HG03439 (cell line): ENCODE results near the gene ZC3H7B.
"Not testable (repeated sequence)": the region's sequence is repeated elsewhere in the genome, so short reads cannot be mapped to it uniquely, and the experiment has no call there.

Experiments
- ATAC-seq: cut with Tn5 transposase; IDR thresholded peaks from one replicate; pipeline ENCODE4 v1.9.1; 2021; ENCODE audit warnings: mild to moderate bottlenecking, moderate library complexity; ENCODE audit not compliant: unreplicated experiment

The ZC3H7B gene

GRCh38 chr22:41285820-41286638 lies 15.3 kb upstream of the ZC3H7B start, which contains the start of gene RANGAP1:
RANGAP1 (minus strand) TSS chr22:41286187; CDS start chr22:41281044, 5,143 bp downstream.
- peak; percentile 96 for ATAC-seq

- peak; percentile 7 for ATAC-seq
Measured at GRCh38 chr22:41286639-41287091, 14.7 kb upstream of the ZC3H7B start.

- ATAC-seq: no peak
Measured at GRCh38 chr22:41288245-41288946, 12.9 kb upstream of the ZC3H7B start.

- no peak for ATAC-seq
Measured at GRCh38 chr22:41289671-41290070, 11.7 kb upstream of the ZC3H7B start.

DNA sequence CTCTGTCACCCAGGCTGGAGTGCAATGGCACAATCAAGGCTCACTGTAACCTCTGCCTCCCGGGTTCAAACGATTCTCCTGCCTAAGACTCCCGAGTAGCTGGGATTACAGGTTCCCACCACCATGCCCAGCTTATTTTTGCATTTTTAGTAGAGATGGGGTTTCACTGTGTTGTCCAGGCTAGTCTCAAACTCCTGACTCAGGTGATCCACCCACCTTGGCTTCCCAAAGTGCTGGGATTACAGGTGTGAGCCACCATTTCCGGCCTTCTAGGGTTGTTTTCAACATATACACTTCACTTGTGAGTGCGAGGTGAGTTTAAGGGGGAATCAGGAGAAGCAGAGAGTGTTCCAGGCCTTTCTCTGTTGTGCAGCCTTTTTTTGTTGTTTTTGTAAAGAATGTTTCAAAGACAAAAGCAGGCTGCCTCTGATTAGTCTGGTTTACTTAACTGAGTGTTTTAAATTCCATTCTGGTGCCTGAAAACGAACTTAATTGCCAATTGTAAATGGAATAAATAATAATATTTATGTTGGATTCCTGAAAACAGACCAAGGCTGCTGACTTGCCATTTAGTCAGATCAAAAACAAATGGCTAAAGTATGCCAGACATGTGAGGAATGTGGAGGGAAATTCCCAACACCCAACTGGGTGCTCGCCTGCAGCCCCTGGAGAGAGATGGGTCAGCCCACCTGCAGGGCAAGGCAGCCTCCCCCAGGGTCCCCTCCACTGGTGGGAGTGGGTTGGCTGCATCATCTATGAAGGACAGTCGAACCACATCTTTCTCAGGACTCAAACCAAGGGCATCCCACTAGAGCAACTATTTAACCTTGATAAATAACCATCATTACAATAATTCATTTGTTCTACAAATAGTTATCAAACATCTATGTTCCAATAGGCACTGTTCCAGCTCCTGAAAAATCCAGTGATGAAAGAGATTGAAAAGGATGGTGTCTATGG lies 10.8 kb upstream of the ZC3H7B start:
- ATAC-seq: no peak

GRCh38 chr22:41294816-41295215 lies 6.5 kb upstream of the ZC3H7B start:
- ATAC-seq: not testable (repeated sequence)

GRCh38 chr22:41296826-41297667 lies 4.3 kb upstream of the ZC3H7B start:
- ATAC-seq: no peak

GRCh38 chr22:41300661-41301060 lies 664 bp upstream of the ZC3H7B start:
- no peak for ATAC-seq

DNA sequence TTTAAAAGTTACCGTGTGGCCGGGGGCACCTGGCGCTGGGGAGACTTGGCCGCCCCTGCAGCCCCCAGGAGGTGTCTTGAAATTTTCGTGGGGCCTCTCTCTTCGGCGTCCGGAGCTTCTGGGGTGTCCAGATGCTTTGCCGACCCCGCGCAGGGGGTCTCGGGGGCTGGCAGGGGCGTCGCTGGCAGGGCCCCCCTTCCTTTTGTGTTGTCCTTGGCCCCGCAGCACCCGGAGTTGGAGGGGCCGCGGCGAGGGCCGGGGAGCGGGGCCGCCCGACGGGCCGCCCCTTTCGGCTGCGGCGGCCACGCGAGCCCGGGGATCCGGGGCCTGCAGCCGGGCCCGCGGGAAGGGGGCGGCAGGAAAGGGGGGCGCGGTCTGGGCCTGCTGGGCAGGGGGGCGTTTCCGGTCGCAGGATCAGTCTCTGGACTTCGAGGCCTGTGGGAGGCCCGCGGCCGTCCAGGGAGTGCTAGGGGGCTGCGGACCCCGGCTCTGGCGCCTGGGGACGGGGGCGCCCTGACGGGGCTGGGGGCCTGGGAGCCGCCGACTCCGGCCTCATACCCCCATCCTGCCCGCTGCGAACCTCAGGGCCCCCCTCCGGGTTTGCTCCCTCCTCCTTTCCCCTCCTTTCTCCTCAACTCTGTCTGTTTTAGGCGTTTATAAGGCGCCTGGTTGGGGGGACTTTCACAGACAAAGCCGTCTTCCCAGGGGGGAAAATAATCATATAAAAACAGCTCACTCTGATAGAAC lies 869 bp downstream of the ZC3H7B start:
- ATAC-seq: no peak

GRCh38 chr22:41302811-41303210 lies 1.5 kb downstream of the ZC3H7B start:
- ATAC-seq: no peak

DNA sequence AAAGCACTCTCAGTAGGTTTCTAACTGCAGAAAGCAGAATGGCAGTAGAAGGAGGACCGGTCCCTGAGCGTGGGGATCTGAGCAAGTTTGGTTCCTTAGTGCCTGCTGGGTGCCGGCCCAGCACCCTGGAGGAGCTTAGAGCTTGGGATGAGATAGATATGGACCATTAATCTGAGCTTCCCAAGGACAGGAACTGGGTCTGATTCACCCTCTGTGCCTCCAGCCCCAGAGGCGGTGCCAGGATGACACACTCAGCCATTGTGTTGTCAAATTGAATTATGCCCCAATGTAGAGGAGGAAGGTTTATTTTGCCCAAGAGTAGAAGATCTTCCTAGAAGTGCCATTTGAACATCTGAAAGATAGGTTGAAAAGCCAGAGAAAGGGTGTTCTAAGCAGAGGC lies 4.3 kb downstream of the ZC3H7B start:
- ATAC-seq: no peak

DNA sequence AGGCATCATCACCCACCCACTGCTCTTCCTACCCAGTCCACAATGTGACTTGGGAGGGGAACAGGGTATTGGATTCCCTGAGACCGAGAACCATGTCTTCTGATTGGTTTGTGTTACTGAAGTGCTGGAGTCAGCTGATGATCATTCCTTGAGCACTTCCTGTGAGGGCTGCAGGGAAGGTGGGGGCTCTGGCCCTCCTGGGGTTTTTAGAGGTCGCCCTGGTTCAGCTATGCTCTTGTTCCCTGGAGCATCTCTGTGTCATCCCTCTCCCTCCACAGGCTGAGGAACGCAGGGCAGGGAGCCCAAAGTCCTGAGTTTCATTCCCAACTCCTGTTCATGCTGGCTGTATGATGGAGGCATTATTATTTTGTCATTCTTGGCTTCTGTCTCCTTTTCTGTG lies 6.7 kb downstream of the ZC3H7B start:
- no peak for ATAC-seq

DNA sequence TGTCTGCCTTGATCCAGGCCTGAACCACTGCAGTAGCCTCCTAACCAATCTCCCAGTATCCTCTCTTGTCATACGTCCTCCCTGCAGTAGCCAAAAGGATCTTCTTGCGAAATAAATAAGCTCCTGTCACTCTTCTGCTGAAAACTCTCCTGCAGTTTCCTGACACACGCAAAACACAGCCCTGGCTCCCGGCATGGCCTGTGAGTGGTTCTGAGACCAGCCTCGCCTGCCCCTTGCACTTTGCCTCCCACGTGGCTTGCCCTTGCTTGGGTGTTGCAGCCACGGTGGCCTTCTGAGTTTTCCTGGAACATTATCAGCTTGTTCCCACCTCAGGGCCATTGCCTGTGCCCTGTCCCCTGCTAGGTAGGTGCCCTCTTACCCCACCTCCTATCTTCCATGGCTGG lies 7.2 kb downstream of the ZC3H7B start:
- no peak for ATAC-seq

- no peak for ATAC-seq
Measured at GRCh38 chr22:41310336-41310735, 9.0 kb downstream of the ZC3H7B start.

DNA sequence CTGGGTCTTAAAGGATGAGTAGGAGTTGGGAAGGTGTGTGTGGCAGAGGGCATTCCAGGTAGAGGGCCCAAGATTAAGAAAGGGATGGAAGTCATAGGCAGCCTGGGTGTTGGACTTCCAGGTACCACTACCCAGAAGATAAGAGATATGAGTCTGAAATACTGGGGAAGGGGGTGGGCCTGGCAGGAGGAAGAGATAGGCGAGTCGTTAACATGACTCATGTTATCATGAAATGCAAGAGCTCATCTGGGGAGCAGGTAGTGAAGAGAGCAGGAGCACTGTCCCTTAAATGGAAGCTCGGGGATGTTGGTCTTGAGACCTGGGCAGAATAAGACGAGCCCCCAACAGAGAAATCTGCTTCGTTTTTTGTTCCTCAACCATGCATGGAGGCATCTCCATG lies 10.2 kb downstream of the ZC3H7B start:
- no peak for ATAC-seq

DNA sequence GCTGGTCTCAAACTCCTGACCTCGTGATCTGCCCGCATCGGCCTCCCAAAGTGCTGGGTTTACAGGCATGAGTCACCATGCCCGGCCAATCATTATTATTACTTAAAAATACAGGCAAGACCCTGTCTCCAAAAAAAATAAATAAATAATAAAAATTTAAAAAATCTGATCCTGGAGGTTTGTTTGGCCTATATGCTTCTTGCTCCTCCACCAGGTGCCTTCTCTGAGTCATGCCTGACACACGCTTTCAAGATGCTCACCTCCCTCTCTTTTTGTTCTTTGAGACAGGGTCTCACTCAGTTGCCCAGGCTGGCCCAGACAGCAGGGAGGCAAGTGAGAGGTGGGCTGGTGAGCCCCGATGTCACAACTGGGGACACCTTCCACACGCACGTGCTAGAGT lies 13.5 kb downstream of the ZC3H7B start:
- no peak for ATAC-seq

GRCh38 chr22:41315586-41315985 lies 14.3 kb downstream of the ZC3H7B start:
- ATAC-seq: no peak

GRCh38 chr22:41320416-41321240 lies 19.3 kb downstream of the ZC3H7B start:
- ATAC-seq: no peak
